GM19328 (cell line): ENCODE data around the gene SLC6A6.

Experiments used
- ATAC-seq: cut with Tn5 transposase; IDR thresholded peaks from one replicate; pipeline ENCODE4 v1.9.1; 2021; ENCODE audit warnings: mild to moderate bottlenecking, moderate library complexity; ENCODE audit not compliant: unreplicated experiment

SLC6A6 gene

DNA sequence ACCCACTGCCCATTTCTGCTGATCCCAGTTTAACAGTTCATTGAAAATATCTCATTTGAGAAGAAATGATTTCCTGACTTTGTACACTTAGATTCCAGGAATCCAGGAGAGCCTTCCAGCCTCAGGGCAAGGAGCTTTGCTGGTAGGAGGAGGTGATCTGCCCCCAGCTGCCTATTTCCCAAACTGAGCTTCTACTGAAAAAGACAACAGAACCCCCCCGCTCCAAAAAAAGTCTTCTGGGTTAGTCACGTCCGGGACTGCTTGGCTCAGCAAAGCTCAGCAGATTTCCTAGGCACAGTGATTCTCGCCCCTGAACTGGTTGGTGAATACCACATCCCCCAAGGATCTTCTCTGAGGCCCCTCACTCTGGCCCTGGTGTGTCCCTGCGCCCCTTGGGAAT is 13.1 kb downstream of the SLC6A6 start:
- ATAC-seq: no peak

GRCh38 chr3:14416453-14416852 is 14.0 kb downstream of the SLC6A6 start:
- no peak for ATAC-seq

- no peak for ATAC-seq
Observed at GRCh38 chr3:14418296-14419250, 16.2 kb downstream of the SLC6A6 start.

DNA sequence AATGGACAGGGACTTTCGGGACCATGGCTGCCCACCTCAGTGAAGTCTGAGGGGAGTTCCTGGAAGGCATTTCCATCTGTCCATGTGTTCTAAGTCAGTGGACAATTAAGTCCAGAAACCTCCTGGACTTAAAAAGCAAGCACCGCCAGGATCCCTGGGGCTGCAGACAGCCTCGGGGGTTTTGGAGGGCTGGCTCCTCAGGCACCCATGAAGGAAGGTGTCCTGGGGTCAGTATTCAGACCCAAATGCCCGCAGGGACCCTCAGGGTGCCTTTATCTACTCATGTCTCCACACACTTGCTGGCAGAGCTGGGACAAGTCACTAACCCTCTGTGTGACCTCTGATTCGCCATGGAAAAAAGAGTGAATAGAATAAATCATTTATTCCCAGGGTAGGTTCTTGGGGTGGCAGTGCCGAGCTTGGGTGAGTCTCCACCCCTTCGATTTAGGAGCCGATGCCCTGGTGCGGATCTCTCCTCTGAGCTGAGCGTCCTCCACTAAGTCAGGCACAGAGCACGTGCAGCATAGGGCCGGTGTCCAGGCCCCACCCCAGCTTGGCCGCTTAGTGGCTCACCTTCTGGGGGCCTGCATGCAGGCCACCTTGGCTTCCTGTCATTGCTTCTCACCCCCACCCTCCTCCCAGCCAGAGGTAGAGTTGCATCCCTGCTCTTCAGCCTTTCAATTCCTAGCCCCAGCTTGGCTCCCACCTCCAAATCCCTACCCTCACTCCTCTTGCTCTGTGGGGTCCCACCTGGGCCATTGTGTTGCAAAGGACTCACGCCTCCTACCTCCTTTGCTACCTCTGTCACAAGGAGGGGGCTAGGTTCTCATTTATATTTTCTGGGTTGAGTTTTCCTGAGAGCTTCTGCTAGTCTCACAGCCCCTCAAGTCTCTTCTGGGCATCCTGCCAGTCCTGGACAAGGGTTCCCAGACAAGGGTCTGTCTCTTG is 19.9 kb downstream of the SLC6A6 start:
- ATAC-seq: no peak

GRCh38 chr3:14423197-14423743 is 20.9 kb downstream of the SLC6A6 start:
- ATAC-seq: no peak

DNA sequence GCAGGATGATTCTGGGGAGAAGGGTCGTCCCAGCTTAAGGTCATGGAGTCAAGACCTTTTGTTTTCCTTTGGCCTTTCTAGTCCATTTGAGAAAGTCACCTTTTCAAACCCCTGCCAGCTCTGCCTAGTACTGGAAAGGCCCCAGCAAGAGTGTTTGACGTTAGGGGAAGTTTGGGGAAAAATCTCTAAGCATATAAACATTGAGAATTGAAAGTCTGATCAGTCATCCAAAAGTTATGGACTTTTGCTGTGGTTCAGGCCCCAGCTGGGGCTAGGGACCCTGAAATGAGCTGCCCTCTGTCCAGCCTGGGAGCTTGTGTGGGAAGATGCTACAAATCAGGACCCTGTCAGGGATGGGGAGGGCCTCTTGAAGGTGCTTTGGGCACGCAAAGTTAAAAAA is 21.6 kb downstream of the SLC6A6 start:
- no peak for ATAC-seq

GRCh38 chr3:14424711-14425580 is 22.5 kb downstream of the SLC6A6 start:
- no peak for ATAC-seq

DNA sequence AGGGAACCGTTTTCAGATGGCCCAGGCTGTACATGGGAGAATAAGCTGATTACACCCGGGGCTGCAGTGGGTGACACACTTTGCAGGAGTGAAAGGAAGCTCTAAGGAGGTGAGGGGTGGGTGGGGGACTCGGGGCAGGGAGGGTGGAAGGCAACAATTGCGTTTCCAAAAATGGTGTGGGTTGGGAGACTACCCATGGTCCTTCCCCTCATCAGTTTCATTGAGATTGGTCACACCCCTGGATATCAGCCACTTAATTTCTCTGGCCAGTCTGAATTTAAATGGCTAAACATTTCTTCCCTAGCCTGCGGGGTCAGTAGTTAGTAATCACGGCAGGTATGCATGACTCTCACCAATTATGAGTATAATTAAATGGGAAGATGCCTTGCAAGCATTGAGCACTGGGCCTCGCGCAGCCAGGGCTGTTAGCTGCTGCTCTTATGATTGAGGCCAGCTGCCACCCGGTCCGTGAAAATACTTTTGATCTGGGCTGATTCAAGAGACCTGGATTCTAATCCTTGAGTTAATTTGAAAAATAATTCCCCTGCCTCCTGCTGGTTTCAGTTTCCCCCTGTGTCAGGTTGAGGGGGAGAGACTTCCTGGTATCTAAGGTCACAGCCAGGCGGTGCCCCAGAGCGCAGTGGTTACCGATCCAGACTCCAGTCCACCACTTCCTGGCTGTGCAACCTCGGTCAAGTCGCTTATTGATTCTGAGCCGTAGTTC is 23.3 kb downstream of the SLC6A6 start:
- no peak for ATAC-seq

DNA sequence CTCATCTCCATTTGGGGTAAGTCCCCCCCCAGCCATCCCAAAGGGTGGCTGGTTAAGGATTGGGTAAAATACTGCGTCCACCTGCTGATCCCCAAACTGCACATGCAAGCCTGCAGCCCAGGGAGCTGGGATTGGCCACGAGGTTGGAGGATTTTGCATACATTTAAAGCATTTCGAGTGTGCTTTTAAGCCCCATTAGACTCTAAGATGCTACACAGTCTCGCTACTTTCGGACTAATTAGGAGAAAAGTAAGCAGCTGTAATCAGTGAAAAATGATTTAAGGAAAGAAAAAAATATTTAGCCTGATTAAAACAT is 23.9 kb downstream of the SLC6A6 start:
- no peak for ATAC-seq

DNA sequence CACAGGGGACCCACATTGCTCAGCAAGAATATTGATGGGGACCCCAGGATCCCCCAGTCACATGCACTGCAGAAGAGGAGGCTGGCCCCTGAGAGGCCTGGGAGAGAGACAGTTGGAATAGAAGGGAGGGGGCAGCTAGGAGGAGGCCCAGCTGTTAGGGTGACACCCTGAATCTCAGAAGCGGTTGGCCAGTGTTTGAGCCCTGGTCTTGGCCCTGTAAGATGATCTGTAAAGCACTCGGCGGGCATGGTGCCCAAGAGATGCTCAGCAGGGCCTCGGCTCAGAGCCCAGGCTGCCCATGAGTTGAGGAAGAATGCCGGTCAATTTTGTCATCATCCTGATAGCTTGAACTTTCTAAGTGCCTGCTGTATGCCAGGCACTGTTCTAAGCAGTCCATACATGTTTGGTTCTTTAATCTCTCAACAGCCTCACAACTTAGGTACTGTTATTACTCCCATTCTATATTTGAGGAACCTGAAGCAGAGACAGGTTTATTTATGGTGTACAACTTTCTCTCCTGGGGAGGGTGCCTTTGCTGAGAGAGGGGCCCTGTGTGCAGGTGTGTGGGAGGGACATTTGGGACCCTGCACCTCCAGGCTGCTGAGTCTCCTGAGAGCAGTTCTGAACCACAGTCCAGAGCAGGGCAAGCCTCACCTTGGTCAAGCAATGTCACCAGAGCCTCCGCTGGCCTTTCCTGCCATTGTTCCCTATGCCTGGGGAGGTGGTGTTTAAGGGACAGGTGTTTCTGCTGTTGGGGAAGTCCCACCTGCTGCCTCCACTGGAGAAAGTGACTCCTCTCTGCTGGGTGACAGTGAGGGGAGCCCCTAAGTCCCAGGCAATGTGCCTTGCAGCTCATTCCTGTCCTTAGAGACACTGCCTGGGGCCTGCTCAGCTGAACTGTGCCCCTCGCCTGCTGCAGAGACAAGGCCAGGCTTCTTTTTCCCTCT is 26.0 kb downstream of the SLC6A6 start:
- ATAC-seq: no peak

DNA sequence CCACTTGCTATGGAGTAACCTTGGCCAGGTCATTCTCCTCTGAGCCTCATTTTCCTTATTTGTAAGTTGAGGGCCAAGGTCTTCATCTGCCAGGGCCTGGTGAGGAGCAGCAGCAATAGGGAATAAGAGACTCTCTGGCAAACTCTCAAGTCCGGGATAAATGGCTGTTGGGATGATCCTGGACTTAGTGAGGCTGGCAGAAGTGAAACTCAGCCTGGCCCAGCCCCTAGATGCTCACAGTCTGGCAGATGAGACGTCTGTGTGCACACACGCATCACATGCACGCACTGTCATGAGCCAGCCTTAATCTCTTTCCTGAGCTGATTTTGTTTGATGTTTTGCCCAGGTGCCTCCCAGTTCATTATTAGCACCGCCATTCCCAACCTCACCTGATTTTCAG is 26.8 kb downstream of the SLC6A6 start:
- ATAC-seq: no peak

- ATAC-seq: no peak
Observed at GRCh38 chr3:14429640-14430039, 27.2 kb downstream of the SLC6A6 start.

DNA sequence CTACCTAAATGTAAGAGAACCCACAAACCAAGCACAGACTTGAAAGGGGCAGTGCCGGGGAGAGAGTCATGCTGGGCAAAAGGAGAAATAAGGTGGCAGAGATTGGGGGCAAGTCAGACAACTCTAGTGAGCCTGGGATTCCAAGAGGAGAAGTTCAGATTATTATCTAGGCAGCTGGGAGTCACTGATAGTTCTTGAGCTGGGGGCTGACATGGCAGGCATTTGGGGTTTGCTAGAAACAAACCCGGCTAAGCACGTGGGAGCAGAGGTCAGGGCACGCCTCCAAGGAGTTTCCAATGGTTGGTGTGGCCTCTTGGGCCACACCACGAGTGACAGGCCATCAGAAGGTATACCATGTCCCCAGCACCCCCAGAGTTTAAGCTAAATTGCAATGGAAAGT is 27.6 kb downstream of the SLC6A6 start:
- ATAC-seq: no peak

DNA sequence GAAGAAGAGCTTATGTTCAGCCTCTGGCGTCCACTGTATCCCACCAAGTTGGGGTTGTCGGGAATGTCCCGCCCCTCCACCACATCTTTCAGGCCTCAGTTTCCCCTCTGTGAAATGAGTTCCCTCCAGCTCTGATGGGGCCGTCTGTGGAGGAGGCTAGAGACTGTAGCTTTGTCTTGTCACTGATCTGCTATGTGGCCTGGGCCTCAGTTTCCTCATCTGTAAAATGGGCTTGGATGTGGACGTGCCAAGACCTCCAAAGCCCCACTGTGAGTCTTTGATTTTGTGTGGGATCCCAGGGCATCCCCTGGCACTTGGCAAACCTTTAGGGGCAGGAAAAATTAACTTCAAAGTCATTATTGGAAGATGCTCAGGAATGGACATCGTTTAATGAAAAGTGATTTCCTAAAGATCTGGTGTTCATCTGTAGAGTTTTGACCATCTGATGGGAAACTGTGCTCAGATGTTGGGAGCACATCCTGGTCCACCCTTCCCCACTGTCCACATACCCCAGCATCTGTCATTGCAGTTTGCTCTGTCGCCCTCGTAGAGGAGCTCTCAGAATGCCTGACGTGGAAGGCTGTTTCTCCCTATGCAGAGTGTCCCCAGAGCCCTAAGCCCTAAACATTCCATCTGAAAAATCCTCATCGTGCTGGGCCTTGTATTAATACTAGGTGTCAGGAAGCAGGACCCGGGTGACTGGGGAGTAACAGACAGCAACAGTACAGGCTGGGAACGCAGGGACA is 28.5 kb downstream of the SLC6A6 start:
- no peak for ATAC-seq

DNA sequence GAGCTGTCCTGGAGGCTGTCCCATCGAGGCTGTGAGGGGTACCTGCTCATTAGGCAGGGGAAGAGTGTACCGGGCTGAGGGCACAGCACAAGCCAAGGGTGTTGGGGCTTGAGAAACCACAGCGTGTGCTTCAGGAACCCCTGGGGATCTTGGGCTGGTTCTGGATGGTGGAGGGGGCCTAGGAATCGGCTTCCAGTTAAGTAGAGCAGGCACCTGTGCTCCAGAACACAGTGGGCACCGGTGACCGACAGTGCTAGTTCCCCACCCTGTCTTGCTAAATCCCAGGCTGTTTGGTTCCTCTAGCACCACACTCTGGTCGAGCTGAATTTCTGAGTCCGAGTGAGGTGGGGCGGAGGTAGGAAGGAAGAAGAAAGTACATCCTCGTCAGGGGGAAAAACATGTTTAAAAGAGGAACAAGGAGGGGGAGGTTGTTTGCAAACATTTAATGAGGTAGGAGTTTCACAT is 29.1 kb downstream of the SLC6A6 start:
- peak; percentile 10 for ATAC-seq

DNA sequence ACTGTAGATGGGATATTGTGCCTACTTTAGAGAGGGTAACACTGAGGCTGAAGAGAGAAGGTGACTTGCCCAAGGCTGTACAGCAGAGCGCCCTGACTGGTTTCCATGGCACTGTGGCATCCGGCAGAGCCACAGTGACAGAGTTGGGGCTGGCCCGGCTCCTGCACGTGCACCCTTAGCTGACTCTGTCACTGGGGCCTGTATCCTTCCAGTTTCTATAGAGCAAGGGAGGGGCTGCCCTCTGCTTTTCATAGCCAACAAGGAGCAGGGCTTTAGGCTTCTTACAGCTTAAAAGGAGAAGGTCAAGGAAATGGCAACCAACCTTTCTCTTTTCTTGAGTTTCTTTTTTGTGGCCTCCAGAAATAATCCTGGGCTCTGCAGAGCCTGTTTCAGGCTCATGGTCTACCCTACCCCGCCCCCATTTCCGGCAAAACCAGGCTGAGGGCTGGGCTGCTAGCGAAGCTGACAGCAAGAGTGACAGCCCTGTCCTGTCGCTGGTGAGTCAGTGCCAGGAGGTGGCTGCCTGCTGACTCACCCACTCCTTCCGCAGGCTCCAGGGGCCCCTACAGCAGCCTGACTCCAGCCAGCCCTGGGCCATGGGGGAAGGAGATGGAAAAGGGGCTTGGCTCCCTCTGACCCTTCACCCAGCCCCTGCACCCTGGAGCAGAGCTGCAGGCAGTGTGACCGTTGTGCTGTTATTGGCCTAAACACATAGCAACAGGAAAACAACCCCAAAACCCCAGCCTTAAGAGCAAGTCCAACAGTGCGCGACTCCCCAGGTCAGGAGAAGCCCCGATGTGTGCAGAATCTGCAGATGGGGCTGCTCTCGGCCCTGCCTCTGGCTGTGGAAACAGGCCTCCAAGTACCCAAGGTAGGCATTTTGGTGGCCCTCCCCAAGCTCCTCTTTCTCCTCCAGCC is 29.8 kb downstream of the SLC6A6 start:
- ATAC-seq: peak; percentile 84

GRCh38 chr3:14433106-14433505 is 30.7 kb downstream of the SLC6A6 start:
- ATAC-seq: no peak
